WTC11 (cell line): ENCODE measurements around the gene FMN2. TPM values are rescaled to one million over a fixed set of nuclear protein-coding genes. Genes with fewer than 3 reads are reported as not detected.

Source experiments
- ATAC-seq: fragments of 200-7000 bp; cut with Tn5 transposase; 2 replicates; pipeline ENCODE4 v1.10.0; 2021; ENCODE audit warnings: mild to moderate bottlenecking, moderate library complexity
- CTCF ChIA-PET: fragments of 300-600 bp; sonication (Branson Sonifier 250); formaldehyde crosslinking; loops from one replicate; lab custom pipeline; 2021; ENCODE audit warnings: antibody characterized with exemption; lab: Charles Lee
- POLR2A ChIA-PET: fragments of 350-600 bp; sonication (Branson Sonifier 250); formaldehyde crosslinking; loops from one replicate; lab custom pipeline; 2021; ENCODE audit warnings: antibody characterized with exemption; lab: Charles Lee
- DNase-seq: peaks from one replicate; pipeline ENCODE4 v3.0.0; 2021; ENCODE audit warnings: low spot score
- H3K27ac Mint-ChIP-seq: 2 replicates; pipeline ENCODE4 v1.8.0; 2021; ENCODE audit warnings: mixed read lengths
- H3K27me3 Mint-ChIP-seq: 2 replicates; pipeline ENCODE4 v1.8.0; 2021; ENCODE audit warnings: low read depth, mild to moderate bottlenecking, moderate library complexity, mixed read lengths
- H3K36me3 Mint-ChIP-seq: 2 replicates; pipeline ENCODE4 v1.8.0; 2021; ENCODE audit warnings: mixed read lengths
- H3K4me1 Mint-ChIP-seq: 2 replicates; pipeline ENCODE4 v1.8.0; 2022; ENCODE audit warnings: mixed read lengths
- H3K4me3 Mint-ChIP-seq: 2 replicates; pipeline ENCODE4 v1.8.0; 2021; ENCODE audit warnings: mild to moderate bottlenecking, moderate library complexity, mixed read lengths
- H3K9me3 Mint-ChIP-seq: 2 replicates; pipeline ENCODE4 v1.8.0; 2021; ENCODE audit warnings: mixed read lengths
- GABPB1 ChIP-seq: sonication (generic); formaldehyde crosslinking; IDR thresholded peaks from 2 replicates; pipeline ENCODE4 v1.8.1; 2023; ENCODE audit warnings: mild to moderate bottlenecking, missing genetic modification reagents
- GTF2I ChIP-seq: fragments of 250-450 bp; sonication (Bioruptor Pico); conservative IDR thresholded peaks from 2 replicates; pipeline ENCODE4 v1.4.0; 2021; ENCODE audit warnings: mild to moderate bottlenecking
- IRF2 ChIP-seq: sonication (generic); formaldehyde crosslinking; IDR thresholded peaks from 2 replicates; pipeline ENCODE4 v1.8.0; 2022; ENCODE audit warnings: low read depth, missing genetic modification reagents, borderline replicate concordance
- JUN ChIP-seq: sonication (generic); formaldehyde crosslinking; IDR thresholded peaks from 2 replicates; pipeline ENCODE4 v1.8.0; 2023; ENCODE audit warnings: mild to moderate bottlenecking, missing genetic modification reagents
- KAT7 ChIP-seq: sonication (generic); formaldehyde crosslinking; IDR thresholded peaks from 2 replicates; pipeline ENCODE4 v1.8.1; 2023; ENCODE audit warnings: missing genetic modification reagents, mild to moderate bottlenecking, borderline replicate concordance
- NFYB ChIP-seq: sonication (generic); formaldehyde crosslinking; conservative IDR thresholded peaks from 2 replicates; pipeline ENCODE4 v1.8.0; 2022; ENCODE audit warnings: low read depth, missing genetic modification reagents
- NR1H2 ChIP-seq: sonication (generic); formaldehyde crosslinking; IDR thresholded peaks from 2 replicates; pipeline ENCODE4 v1.9.0; 2021; ENCODE audit warnings: mild to moderate bottlenecking, moderate library complexity, missing genetic modification reagents
- NR2C2 ChIP-seq: sonication (generic); formaldehyde crosslinking; IDR thresholded peaks from 2 replicates; pipeline ENCODE4 v1.8.0; 2022; ENCODE audit warnings: mild to moderate bottlenecking, missing genetic modification reagents
- SMAD4 ChIP-seq: sonication (generic); formaldehyde crosslinking; IDR thresholded peaks from 2 replicates; pipeline ENCODE4 v1.8.0; 2022; ENCODE audit warnings: mild to moderate bottlenecking, missing genetic modification reagents
- TEAD4 ChIP-seq: sonication (generic); formaldehyde crosslinking; IDR thresholded peaks from 2 replicates; pipeline ENCODE4 v1.8.0; 2022; ENCODE audit warnings: mild to moderate bottlenecking, missing genetic modification reagents
- ZBTB21 ChIP-seq: sonication (generic); formaldehyde crosslinking; IDR thresholded peaks from 2 replicates; pipeline ENCODE4 v1.8.1; 2023; ENCODE audit warnings: mild to moderate bottlenecking, missing genetic modification reagents, borderline replicate concordance
- total RNA-seq: library from RNA; stranded (reverse); gene quantifications from 3 replicates; pipeline ENCODE4 v1.2.3, GENCODE V29; 2021
- TF ChIP-seq, protein P1 (sequence below): fragments of 250-450 bp; sonication (Bioruptor Pico); IDR thresholded peaks from 2 replicates; pipeline ENCODE4 v1.8.0; 2021; ENCODE audit warnings: mild to moderate bottlenecking
- TF ChIP-seq, protein P2 (sequence below): sonication (generic); formaldehyde crosslinking; conservative IDR thresholded peaks from 2 replicates; pipeline ENCODE4 v1.8.1; 2022; ENCODE audit warnings: mild to moderate bottlenecking, missing genetic modification reagents
- TF ChIP-seq, protein P3 (sequence below): sonication (generic); formaldehyde crosslinking; IDR thresholded peaks from 2 replicates; pipeline ENCODE4 v1.8.1; 2022; ENCODE audit warnings: low read depth, missing genetic modification reagents, borderline replicate concordance
- TF ChIP-seq, protein P4 (sequence below): fragments of 250-450 bp; sonication (Bioruptor Pico); IDR thresholded peaks from 2 replicates; pipeline ENCODE4 v1.9.0; 2021; ENCODE audit warnings: mild to moderate bottlenecking
- TF ChIP-seq, protein P5 (sequence below): sonication (generic); formaldehyde crosslinking; IDR thresholded peaks from 2 replicates; pipeline ENCODE4 v1.8.0; 2022; ENCODE audit warnings: mild to moderate bottlenecking, missing genetic modification reagents
- TF ChIP-seq, protein P6 (sequence below): fragments of 200-600 bp; IDR thresholded peaks from 2 replicates; pipeline ENCODE4 v1.8.0; 2022; ENCODE audit warnings: antibody characterized with exemption
- TF ChIP-seq, protein P7 (sequence below): sonication (generic); formaldehyde crosslinking; IDR thresholded peaks from 2 replicates; pipeline ENCODE4 v1.8.0; 2022; ENCODE audit warnings: mild to moderate bottlenecking, missing genetic modification reagents

FMN2 gene
- total RNA-seq, 1 experiment from 2014 or later = 1.8 TPM

DNA sequence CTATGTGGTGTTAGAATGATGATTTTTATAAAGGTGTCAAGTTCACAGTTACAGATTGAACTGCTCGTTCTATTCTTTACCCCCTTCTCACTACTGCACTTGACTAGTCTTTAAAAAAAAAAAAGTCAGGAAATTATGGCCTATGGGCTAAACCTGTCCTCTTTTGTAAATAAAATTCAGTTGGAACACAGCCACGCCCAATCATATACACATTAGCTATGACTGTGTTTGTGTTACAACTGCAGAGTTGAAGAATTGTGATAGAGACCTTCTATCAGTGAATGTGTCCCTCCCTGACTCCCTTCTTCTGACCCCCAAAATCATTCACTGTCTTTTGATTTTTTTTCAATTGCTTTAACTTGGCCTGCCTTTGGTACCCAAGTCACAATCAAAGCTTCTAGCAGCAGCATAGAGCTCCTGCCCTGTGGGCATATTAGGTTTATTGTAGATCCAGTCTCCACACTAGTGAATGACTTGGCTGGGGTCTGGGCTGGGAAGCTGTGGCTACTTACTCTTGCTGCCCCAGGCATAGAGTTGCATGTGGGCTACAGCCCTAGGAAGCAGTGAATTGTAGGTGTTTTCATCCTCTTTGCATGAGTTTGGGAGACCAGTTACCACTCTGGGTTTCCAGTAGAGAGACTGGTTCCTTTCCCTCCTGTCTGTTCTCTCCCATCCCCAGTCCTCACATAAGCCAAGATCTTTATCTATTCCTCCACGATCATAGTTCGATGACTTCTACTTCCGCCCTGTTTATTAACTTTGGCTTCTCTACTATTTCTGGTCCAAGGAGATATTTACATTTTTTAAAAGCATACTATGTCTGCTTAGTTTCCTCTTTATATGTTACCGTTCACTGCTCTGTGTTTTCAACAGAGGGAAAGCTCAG, 249.9 kb downstream of the FMN2 start:
- no peak for DNase-seq
- no peak for TF ChIP-seq NFYB (CRISPR knock-in tag)
- no peak for TF ChIP-seq KAT7 (CRISPR knock-in tag)
- no peak for TF ChIP-seq ZBTB21 (CRISPR knock-in tag)
- TF ChIP-seq, protein P1, sequence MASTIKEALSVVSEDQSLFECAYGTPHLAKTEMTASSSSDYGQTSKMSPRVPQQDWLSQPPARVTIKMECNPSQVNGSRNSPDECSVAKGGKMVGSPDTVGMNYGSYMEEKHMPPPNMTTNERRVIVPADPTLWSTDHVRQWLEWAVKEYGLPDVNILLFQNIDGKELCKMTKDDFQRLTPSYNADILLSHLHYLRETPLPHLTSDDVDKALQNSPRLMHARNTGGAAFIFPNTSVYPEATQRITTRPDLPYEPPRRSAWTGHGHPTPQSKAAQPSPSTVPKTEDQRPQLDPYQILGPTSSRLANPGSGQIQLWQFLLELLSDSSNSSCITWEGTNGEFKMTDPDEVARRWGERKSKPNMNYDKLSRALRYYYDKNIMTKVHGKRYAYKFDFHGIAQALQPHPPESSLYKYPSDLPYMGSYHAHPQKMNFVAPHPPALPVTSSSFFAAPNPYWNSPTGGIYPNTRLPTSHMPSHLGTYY = no peak
- no peak for TF ChIP-seq NR1H2
- TF ChIP-seq, protein P2, sequence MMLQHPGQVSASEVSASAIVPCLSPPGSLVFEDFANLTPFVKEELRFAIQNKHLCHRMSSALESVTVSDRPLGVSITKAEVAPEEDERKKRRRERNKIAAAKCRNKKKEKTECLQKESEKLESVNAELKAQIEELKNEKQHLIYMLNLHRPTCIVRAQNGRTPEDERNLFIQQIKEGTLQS = no peak
- no peak for TF ChIP-seq GABPB1 (CRISPR knock-in tag)
- TF ChIP-seq, protein P3, sequence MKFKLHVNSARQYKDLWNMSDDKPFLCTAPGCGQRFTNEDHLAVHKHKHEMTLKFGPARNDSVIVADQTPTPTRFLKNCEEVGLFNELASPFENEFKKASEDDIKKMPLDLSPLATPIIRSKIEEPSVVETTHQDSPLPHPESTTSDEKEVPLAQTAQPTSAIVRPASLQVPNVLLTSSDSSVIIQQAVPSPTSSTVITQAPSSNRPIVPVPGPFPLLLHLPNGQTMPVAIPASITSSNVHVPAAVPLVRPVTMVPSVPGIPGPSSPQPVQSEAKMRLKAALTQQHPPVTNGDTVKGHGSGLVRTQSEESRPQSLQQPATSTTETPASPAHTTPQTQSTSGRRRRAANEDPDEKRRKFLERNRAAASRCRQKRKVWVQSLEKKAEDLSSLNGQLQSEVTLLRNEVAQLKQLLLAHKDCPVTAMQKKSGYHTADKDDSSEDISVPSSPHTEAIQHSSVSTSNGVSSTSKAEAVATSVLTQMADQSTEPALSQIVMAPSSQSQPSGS (CRISPR knock-in tag) = no peak
- TF ChIP-seq, protein P4, sequence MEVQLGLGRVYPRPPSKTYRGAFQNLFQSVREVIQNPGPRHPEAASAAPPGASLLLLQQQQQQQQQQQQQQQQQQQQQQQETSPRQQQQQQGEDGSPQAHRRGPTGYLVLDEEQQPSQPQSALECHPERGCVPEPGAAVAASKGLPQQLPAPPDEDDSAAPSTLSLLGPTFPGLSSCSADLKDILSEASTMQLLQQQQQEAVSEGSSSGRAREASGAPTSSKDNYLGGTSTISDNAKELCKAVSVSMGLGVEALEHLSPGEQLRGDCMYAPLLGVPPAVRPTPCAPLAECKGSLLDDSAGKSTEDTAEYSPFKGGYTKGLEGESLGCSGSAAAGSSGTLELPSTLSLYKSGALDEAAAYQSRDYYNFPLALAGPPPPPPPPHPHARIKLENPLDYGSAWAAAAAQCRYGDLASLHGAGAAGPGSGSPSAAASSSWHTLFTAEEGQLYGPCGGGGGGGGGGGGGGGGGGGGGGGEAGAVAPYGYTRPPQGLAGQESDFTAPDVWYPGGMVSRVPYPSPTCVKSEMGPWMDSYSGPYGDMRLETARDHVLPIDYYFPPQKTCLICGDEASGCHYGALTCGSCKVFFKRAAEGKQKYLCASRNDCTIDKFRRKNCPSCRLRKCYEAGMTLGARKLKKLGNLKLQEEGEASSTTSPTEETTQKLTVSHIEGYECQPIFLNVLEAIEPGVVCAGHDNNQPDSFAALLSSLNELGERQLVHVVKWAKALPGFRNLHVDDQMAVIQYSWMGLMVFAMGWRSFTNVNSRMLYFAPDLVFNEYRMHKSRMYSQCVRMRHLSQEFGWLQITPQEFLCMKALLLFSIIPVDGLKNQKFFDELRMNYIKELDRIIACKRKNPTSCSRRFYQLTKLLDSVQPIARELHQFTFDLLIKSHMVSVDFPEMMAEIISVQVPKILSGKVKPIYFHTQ (CRISPR knock-in tag) = no peak
- TF ChIP-seq, protein P5, sequence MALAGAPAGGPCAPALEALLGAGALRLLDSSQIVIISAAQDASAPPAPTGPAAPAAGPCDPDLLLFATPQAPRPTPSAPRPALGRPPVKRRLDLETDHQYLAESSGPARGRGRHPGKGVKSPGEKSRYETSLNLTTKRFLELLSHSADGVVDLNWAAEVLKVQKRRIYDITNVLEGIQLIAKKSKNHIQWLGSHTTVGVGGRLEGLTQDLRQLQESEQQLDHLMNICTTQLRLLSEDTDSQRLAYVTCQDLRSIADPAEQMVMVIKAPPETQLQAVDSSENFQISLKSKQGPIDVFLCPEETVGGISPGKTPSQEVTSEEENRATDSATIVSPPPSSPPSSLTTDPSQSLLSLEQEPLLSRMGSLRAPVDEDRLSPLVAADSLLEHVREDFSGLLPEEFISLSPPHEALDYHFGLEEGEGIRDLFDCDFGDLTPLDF (CRISPR knock-in tag) = no peak
- TF ChIP-seq TEAD4 = no peak
- TF ChIP-seq, protein P6, sequence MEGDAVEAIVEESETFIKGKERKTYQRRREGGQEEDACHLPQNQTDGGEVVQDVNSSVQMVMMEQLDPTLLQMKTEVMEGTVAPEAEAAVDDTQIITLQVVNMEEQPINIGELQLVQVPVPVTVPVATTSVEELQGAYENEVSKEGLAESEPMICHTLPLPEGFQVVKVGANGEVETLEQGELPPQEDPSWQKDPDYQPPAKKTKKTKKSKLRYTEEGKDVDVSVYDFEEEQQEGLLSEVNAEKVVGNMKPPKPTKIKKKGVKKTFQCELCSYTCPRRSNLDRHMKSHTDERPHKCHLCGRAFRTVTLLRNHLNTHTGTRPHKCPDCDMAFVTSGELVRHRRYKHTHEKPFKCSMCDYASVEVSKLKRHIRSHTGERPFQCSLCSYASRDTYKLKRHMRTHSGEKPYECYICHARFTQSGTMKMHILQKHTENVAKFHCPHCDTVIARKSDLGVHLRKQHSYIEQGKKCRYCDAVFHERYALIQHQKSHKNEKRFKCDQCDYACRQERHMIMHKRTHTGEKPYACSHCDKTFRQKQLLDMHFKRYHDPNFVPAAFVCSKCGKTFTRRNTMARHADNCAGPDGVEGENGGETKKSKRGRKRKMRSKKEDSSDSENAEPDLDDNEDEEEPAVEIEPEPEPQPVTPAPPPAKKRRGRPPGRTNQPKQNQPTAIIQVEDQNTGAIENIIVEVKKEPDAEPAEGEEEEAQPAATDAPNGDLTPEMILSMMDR = no peak
- TF ChIP-seq IRF2 (CRISPR knock-in tag) = no peak
- TF ChIP-seq, protein P7, sequence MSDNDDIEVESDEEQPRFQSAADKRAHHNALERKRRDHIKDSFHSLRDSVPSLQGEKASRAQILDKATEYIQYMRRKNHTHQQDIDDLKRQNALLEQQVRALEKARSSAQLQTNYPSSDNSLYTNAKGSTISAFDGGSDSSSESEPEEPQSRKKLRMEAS = no peak
- TF ChIP-seq NR2C2 (CRISPR knock-in tag) = no peak
- no peak for TF ChIP-seq SMAD4 (CRISPR knock-in tag)
- TF ChIP-seq JUN = no peak
- TF ChIP-seq GTF2I (CRISPR knock-in tag) = no peak
- TF ChIP-seq, all 79 proteins: peak for 0
- no peak overlapping the region for H3K4me3 Mint-ChIP-seq
- ChIA-PET CTCF (no interaction called here), POLR2A (no interaction called here)
- ATAC-seq = peak; percentile 47; the same call in 1 of the 2 replicates
- H3K36me3 Mint-ChIP-seq = no peaks in the 10 kb centered on the region
- no peak overlapping the region for H3K27ac Mint-ChIP-seq
- no peaks in the 10 kb centered on the region for H3K9me3 Mint-ChIP-seq
- no peaks in the 10 kb centered on the region for H3K27me3 Mint-ChIP-seq
- no peaks in the 10 kb centered on the region for H3K4me1 Mint-ChIP-seq
